ENCODE measurements around the gene ANKRD23. TPM values are rescaled to one million over a fixed set of nuclear protein-coding genes. Genes with fewer than 3 reads are reported as not detected.
A peak's percentile ranks its signal among the peaks of the same experiment; 100 is the strongest.

Gene ANKRD23
- total and polyA plus RNA-seq, 2 of the 13 experiments (the other 11 are each of a cell fraction or from before 2014, with no cell fraction given): 1.5 to 1.6 TPM

DNA sequence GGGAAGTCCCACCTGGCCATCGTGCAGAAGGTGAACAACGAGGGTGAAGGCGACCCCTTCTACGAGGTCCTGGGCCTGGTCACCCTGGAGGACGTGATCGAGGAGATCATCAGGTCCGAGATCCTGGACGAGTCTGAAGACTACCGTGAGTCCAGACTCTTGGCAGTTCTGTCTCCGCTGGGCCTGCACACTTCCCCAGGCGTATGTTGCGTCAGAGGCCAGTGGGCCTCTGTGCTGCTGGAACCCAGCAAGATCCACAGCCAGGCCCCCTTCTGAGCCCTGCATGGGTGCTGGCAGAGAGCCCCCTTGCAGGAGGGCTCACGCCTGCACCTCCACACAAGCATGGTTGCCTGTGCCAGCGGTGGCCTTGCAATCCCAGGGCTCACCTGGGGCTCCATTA lies 18.8 kb downstream of the ANKRD23 start:
- H4K20me1 ChIP-seq (ENCODE audit: insufficient read depth, low read length): peaks cover 54% of the 10 kb centered on the region
- FAIRE-seq: no peak
- H3K27ac ChIP-seq (ENCODE audit: extremely low read length, insufficient read depth, low read length): no peak overlapping the region
- in situ Hi-C loops (cut with HindIII; ENCODE audit: extremely low pct_ligation_motif_present, low pct_unique_long_range_greater_than_20kb) (no loop called here), intact Hi-C loops (cut with micrococcal nuclease; ENCODE audit: unreplicated experiment) (no loop called here)
- POLR2A ChIA-PET: interaction anchor here (1.4 to 1.5 kb wide), 4 partner anchors 9 to 43 kb away, joined by 4 to 12 read pairs (median 6); partner anchors contain the start of gene ANKRD39
- BruUV-seq (replicated peaks): no TSS peak
- peaks cover 45% of the 10 kb centered on the region for H3K4me1 ChIP-seq (ENCODE audit: insufficient read depth, low read length)
- 94% methylated on average over 13 of the region's 14 CpGs for WGBS (ENCODE audit: low lambda C conversion rate)
- H3K4me2 ChIP-seq (ENCODE audit: low read depth, low read length): no peak overlapping the region
- H3K4me3 ChIP-seq (replicated peaks in 1 of 3; ENCODE audit: insufficient read depth in 1 of 3, low read depth in 2 of 3, low read length in 3 of 3): no peak overlapping the region
- H2AFZ ChIP-seq (ENCODE audit: low read length): no peak overlapping the region
- CTCF ChIA-PET (ENCODE audit: low intra/inter-chr PET ratio, low total read pairs): no interaction called here
- no peak overlapping the region for H3K9ac ChIP-seq (ENCODE audit: insufficient read depth, low read depth, low read length)
- H3K9me3 ChIP-seq (ENCODE audit: low read length): no peaks in the 10 kb centered on the region
- no peaks in the 10 kb centered on the region for H3K27me3 ChIP-seq (ENCODE audit: control insufficient read depth in 1 of 2, insufficient read depth in 2 of 2, low read length in 2 of 2)
- no peak for ATAC-seq
- H3K36me3 ChIP-seq (replicated peaks in 1 of 2; ENCODE audit: control insufficient read depth in 1 of 2, insufficient read depth in 2 of 2, low read length in 2 of 2): peaks cover 41 to 81% of the 10 kb centered on the region in 2 experiments
- TF ChIP-seq, protein P1, sequence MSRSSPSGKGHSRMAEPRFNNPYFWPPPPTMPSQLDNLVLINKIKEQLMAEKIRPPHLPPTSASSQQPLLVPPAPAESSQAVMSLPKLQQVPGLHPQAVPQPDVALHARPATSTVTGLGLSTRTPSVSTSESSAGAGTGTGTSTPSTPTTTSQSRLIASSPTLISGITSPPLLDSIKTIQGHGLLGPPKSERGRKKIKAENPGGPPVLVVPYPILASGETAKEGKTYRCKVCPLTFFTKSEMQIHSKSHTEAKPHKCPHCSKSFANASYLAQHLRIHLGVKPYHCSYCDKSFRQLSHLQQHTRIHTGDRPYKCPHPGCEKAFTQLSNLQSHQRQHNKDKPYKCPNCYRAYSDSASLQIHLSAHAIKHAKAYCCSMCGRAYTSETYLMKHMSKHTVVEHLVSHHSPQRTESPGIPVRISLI (CRISPR knock-in tag; IDR thresholded peaks at IDR 0.05; ENCODE audit: borderline replicate concordance): no peak
- TF ChIP-seq HCFC1 (IDR thresholded peaks at IDR 0.05; ENCODE audit: low read depth, low read length) (no peak), THYN1 (CRISPR knock-in tag; IDR thresholded peaks at IDR 0.05; ENCODE audit: borderline replicate concordance, low read depth) (no peak), POLR2G (IDR thresholded peaks at IDR 0.05; ENCODE audit: low read depth, low read length) (0 out of 2 replicates have a peak, but pooled peaks have one; percentile 4), AGO2 (optimal IDR thresholded peaks at IDR 0.05; ENCODE audit: low read depth, low read length) (peak; percentile 68), HOXA5 (CRISPR knock-in tag; IDR thresholded peaks at IDR 0.05) (no peak), ZNF446 (CRISPR knock-in tag; IDR thresholded peaks at IDR 0.05) (no peak), AKAP8 (CRISPR knock-in tag; IDR thresholded peaks at IDR 0.05) (peak; percentile 56; the same call in 1 of the 2 replicates), RBM39 (IDR thresholded peaks at IDR 0.05; ENCODE audit: low read depth, low read length, poor library complexity, severe bottlenecking) (no peak), ZNF33A (CRISPR knock-in tag; IDR thresholded peaks at IDR 0.05; ENCODE audit: borderline replicate concordance) (no peak), ZNF12 (CRISPR knock-in tag; IDR thresholded peaks at IDR 0.05) (no peak), RBFOX2 (IDR thresholded peaks at IDR 0.05; ENCODE audit: low read depth, low read length) (0 out of 2 replicates have a peak, but pooled peaks have one; percentile 20)
- TF ChIP-seq, protein P2, sequence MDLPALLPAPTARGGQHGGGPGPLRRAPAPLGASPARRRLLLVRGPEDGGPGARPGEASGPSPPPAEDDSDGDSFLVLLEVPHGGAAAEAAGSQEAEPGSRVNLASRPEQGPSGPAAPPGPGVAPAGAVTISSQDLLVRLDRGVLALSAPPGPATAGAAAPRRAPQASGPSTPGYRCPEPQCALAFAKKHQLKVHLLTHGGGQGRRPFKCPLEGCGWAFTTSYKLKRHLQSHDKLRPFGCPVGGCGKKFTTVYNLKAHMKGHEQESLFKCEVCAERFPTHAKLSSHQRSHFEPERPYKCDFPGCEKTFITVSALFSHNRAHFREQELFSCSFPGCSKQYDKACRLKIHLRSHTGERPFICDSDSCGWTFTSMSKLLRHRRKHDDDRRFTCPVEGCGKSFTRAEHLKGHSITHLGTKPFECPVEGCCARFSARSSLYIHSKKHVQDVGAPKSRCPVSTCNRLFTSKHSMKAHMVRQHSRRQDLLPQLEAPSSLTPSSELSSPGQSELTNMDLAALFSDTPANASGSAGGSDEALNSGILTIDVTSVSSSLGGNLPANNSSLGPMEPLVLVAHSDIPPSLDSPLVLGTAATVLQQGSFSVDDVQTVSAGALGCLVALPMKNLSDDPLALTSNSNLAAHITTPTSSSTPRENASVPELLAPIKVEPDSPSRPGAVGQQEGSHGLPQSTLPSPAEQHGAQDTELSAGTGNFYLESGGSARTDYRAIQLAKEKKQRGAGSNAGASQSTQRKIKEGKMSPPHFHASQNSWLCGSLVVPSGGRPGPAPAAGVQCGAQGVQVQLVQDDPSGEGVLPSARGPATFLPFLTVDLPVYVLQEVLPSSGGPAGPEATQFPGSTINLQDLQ (CRISPR knock-in tag; IDR thresholded peaks at IDR 0.05): no peak
- TF ChIP-seq, protein P3, sequence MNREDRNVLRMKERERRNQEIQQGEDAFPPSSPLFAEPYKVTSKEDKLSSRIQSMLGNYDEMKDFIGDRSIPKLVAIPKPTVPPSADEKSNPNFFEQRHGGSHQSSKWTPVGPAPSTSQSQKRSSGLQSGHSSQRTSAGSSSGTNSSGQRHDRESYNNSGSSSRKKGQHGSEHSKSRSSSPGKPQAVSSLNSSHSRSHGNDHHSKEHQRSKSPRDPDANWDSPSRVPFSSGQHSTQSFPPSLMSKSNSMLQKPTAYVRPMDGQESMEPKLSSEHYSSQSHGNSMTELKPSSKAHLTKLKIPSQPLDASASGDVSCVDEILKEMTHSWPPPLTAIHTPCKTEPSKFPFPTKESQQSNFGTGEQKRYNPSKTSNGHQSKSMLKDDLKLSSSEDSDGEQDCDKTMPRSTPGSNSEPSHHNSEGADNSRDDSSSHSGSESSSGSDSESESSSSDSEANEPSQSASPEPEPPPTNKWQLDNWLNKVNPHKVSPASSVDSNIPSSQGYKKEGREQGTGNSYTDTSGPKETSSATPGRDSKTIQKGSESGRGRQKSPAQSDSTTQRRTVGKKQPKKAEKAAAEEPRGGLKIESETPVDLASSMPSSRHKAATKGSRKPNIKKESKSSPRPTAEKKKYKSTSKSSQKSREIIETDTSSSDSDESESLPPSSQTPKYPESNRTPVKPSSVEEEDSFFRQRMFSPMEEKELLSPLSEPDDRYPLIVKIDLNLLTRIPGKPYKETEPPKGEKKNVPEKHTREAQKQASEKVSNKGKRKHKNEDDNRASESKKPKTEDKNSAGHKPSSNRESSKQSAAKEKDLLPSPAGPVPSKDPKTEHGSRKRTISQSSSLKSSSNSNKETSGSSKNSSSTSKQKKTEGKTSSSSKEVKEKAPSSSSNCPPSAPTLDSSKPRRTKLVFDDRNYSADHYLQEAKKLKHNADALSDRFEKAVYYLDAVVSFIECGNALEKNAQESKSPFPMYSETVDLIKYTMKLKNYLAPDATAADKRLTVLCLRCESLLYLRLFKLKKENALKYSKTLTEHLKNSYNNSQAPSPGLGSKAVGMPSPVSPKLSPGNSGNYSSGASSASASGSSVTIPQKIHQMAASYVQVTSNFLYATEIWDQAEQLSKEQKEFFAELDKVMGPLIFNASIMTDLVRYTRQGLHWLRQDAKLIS (CRISPR knock-in tag; IDR thresholded peaks at IDR 0.05): no peak
- peaks cover 56% of the 10 kb centered on the region for H3K79me2 ChIP-seq (ENCODE audit: insufficient read depth, low read length)
- no peak for DNase-seq (ENCODE audit: low spot score)

Measured in HepG2 (cell line).